Stimulated activated naive CD8-positive, alpha-beta T cell treated with anti-CD3 and anti-CD28 coated beads, Interleukin-15, amount 100 ng/mL, for 72 hours (primary cell): ENCODE data around the gene AKIRIN1.
"Not testable (repeated sequence)": the region's sequence is repeated elsewhere in the genome, so short reads cannot be mapped to it uniquely, and the experiment has no call there.

Source experiments
- ATAC-seq: fragments of 150-1000 bp; cut with Tn5 transposase; 2 replicates; pipeline ENCODE4 v1.10.0; 2021; ENCODE audit warnings: mild to moderate bottlenecking, moderate library complexity
- DNase-seq, 2 donors: peaks; one replicate each; pipeline ENCODE4 v3.0.0; 2021 to 2022
- H3K27ac Mint-ChIP-seq, 2 donors: one replicate each; pipeline ENCODE4 v1.8.0; 2022; ENCODE audit warnings: mild to moderate bottlenecking in 2 of 2, mixed read lengths in 2 of 2, moderate library complexity in 2 of 2
- H3K27me3 Mint-ChIP-seq: one replicate; pipeline ENCODE4 v1.8.0; 2022; ENCODE audit warnings: mixed read lengths
- H3K4me1 Mint-ChIP-seq: one replicate; pipeline ENCODE4 v1.8.0; 2022; ENCODE audit warnings: mild to moderate bottlenecking, mixed read lengths
- H3K4me3 Mint-ChIP-seq, 2 donors: one replicate each; pipeline ENCODE4 v1.8.0; 2022; ENCODE audit warnings: mild to moderate bottlenecking in 2 of 2, mixed read lengths in 2 of 2, moderate library complexity in 1 of 2
- H3K9me3 Mint-ChIP-seq, 2 donors: one replicate each; pipeline ENCODE4 v1.8.0; 2022; ENCODE audit warnings: mixed read lengths in 2 of 2

AKIRIN1 gene

GRCh38 chr1:39048745-39049370 is 57.8 kb downstream of the AKIRIN1 start:
- Mint-ChIP-seq H3K4me3 (no peak overlapping the region), H3K4me1 (no peaks in the 10 kb centered on the region), H3K27ac (no peak overlapping the region), H3K27me3 (no peaks in the 10 kb centered on the region), H3K9me3 (no peaks in the 10 kb centered on the region)
- DNase-seq: no peak
- ATAC-seq: no peak

- H3K27ac Mint-ChIP-seq: peak overlapping the region; percentile 67 to 72
- DNase-seq (no peak), ATAC-seq (no peak)
- no peak overlapping the region for H3K4me3 Mint-ChIP-seq
- no peaks in the 10 kb centered on the region for H3K27me3 Mint-ChIP-seq
- no peaks in the 10 kb centered on the region for H3K4me1 Mint-ChIP-seq
- H3K9me3 Mint-ChIP-seq: no peaks in the 10 kb centered on the region
Observed at GRCh38 chr1:39050001-39050400, 58.9 kb downstream of the AKIRIN1 start.

DNA sequence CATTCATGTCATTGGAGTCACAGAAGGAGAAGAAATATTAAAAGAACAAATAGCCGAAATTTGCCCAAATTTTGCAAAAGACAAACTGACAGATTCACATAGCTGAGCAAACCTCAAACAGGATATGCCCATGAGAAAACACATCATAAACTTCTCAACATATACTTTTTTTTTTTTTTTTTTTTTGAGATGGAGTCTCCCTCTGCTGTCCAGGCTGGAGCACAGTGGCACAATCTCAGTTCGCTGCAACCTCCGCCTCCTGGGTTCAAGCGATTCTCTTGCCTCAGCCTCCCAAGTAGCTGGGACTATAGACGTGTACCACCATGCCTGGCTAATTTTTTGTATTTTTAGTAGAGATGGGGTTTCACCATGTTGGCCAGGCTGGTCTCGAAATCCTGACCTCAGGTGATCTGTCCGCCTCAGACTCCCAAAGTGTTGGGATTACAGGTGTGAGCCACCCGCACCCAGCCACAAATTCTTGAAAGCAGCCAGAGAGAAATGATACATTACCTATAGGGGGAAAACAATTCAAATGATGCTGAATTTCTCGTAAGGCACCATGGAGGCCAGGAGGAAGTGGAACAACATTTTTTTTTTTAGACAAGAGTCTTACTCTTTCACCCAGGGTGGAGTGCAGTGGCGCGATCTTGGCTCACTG is 60.2 kb downstream of the AKIRIN1 start:
- H3K4me1 Mint-ChIP-seq, H3K4me3 Mint-ChIP-seq, ATAC-seq, H3K27me3 Mint-ChIP-seq, DNase-seq, H3K9me3 Mint-ChIP-seq: not testable (repeated sequence)
- H3K27ac Mint-ChIP-seq: peak overlapping the region in 1 of 2 donors; percentile 47

DNA sequence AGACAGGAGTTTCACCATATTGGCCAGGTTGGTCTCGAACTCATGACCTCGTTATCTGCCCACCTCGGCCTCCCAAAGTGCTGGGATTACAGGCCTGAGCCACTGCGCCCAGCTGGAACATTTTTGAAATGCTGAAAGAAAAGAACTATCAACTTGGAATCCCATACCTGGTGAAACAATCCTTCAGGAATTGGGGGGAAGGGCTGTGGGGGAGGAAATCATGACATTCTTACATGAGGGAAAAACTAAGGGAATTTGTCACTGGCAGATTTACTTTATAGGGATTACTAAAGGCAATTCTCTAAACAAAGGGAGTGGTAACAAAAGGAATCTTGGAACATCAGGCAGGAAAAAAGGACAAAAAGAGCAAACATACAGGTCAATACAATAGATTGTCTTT is 60.9 kb downstream of the AKIRIN1 start:
- H3K27ac Mint-ChIP-seq: no peak overlapping the region
- no peaks in the 10 kb centered on the region for H3K27me3 Mint-ChIP-seq
- no peaks in the 10 kb centered on the region for H3K4me1 Mint-ChIP-seq
- no peaks in the 10 kb centered on the region for H3K9me3 Mint-ChIP-seq
- no peak overlapping the region for H3K4me3 Mint-ChIP-seq
- no peak for DNase-seq
- no peak for ATAC-seq

DNA sequence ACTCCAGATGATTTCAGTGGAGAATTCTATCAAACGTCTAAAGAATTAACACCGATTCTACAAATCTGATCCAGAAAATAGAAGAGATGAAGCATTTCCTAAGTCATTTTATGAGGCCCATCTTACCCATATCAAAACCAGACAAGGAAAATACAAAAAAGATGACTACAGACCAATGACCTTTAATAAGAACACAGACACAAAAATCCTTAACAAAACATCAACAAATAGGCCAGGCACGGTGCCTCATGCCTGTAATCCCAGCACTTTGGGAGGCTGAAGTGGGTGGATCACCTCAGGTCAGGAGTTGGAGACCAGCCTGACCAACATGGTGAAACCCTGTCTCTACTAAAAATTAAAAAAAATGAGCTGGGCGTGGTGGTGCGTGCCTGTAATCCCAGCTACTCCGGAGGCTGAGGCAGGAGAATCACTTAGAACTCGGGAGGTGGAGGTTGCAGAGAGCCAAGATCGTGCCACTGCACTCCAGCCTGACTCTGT is 64.2 kb downstream of the AKIRIN1 start:
- H3K27ac Mint-ChIP-seq, DNase-seq, H3K27me3 Mint-ChIP-seq, H3K9me3 Mint-ChIP-seq, ATAC-seq, H3K4me1 Mint-ChIP-seq, H3K4me3 Mint-ChIP-seq: not testable (repeated sequence)
